ENCODE results near the gene LRRC55.

Gene LRRC55

GRCh38 chr11:57156928-57157327 is 24.8 kb upstream of the LRRC55 start:
- Histone ChIP-seq H3K27ac (ENCODE audit: low read depth, low read length) (peak overlapping the region; percentile 38), H2BK5ac (ENCODE audit: low read depth, low read length, poor library complexity) (no peak overlapping the region), H3K4me3 (ENCODE audit: low read depth, low read length) (no peak overlapping the region), H3K79me2 (ENCODE audit: control insufficient read depth, insufficient read depth, low read length, poor library complexity) (no peaks in the 10 kb centered on the region), H4K12ac (ENCODE audit: low read depth, low read length) (no peak overlapping the region), H2AK5ac (ENCODE audit: low read length) (no peak overlapping the region), H3K36me3 (ENCODE audit: control insufficient read depth in 1 of 2, insufficient read depth in 2 of 2, low read length in 2 of 2) (no peaks in the 10 kb centered on the region), H2BK12ac (ENCODE audit: low read length) (peak overlapping the region; percentile 78), H3K79me1 (ENCODE audit: low read length) (peaks cover 5% of the 10 kb centered on the region), H4K91ac (ENCODE audit: low read depth, low read length) (peak overlapping the region; percentile 46), H3K9ac (ENCODE audit: low read length) (no peak overlapping the region), H2BK120ac (ENCODE audit: insufficient read depth, low read length, poor library complexity) (no peak overlapping the region), H3K27me3 (ENCODE audit: insufficient read depth, low read length) (no peaks in the 10 kb centered on the region), H3K4me1 (ENCODE audit: control insufficient read depth in 1 of 2, insufficient read depth in 2 of 2, low read length in 2 of 2) (peaks cover 5 to 10% of the 10 kb centered on the region in 2 experiments), H3K4ac (ENCODE audit: low read depth, low read length) (no peak overlapping the region), H3K9me3 (ENCODE audit: insufficient read depth, low read depth, low read length) (peaks cover 2% of the 10 kb centered on the region), H3K4me2 (ENCODE audit: low read length) (no peak overlapping the region), H3K18ac (ENCODE audit: low read length) (no peak overlapping the region), H3K14ac (ENCODE audit: low read length) (no peak overlapping the region), H2AFZ (ENCODE audit: insufficient read depth, low read length, poor library complexity) (no peak overlapping the region), H4K8ac (ENCODE audit: low read depth, low read length) (no peak overlapping the region), H3K23ac (ENCODE audit: low read length) (no peak overlapping the region)
- no peak for DNase-seq
- no CpG with 5 or more reads among the region's 4 CpGs for WGBS (ENCODE audit: extremely low coverage, insufficient coverage, insufficient read length)

GRCh38 chr11:57157624-57158023 is 24.1 kb upstream of the LRRC55 start:
- no peak overlapping the region for H3K23ac ChIP-seq (ENCODE audit: low read length)
- H3K27ac ChIP-seq (ENCODE audit: low read depth, low read length) = no peak overlapping the region
- peaks cover 2% of the 10 kb centered on the region for H3K9me3 ChIP-seq (ENCODE audit: insufficient read depth, low read depth, low read length)
- H3K18ac ChIP-seq (ENCODE audit: low read length) = no peak overlapping the region
- H3K4me1 ChIP-seq (ENCODE audit: control insufficient read depth in 1 of 2, insufficient read depth in 2 of 2, low read length in 2 of 2) = peaks cover 5 to 10% of the 10 kb centered on the region in 2 experiments
- H3K36me3 ChIP-seq (ENCODE audit: control insufficient read depth in 1 of 2, insufficient read depth in 2 of 2, low read length in 2 of 2) = no peaks in the 10 kb centered on the region
- no peak overlapping the region for H2BK5ac ChIP-seq (ENCODE audit: low read depth, low read length, poor library complexity)
- no peak overlapping the region for H3K4me3 ChIP-seq (ENCODE audit: low read depth, low read length)
- H3K4me2 ChIP-seq (ENCODE audit: low read length) = no peak overlapping the region
- H2AK5ac ChIP-seq (ENCODE audit: low read length) = no peak overlapping the region
- no peak overlapping the region for H4K91ac ChIP-seq (ENCODE audit: low read depth, low read length)
- H3K79me1 ChIP-seq (ENCODE audit: low read length) = peaks cover 5% of the 10 kb centered on the region
- WGBS (ENCODE audit: extremely low coverage, insufficient coverage, insufficient read length) = no CpG with 5 or more reads among the region's 3 CpGs
- peak overlapping the region; percentile 11 for H2BK12ac ChIP-seq (ENCODE audit: low read length)
- no peak overlapping the region for H3K14ac ChIP-seq (ENCODE audit: low read length)
- H3K27me3 ChIP-seq (ENCODE audit: insufficient read depth, low read length) = no peaks in the 10 kb centered on the region
- H3K79me2 ChIP-seq (ENCODE audit: control insufficient read depth, insufficient read depth, low read length, poor library complexity) = no peaks in the 10 kb centered on the region
- no peak overlapping the region for H3K9ac ChIP-seq (ENCODE audit: low read length)
- H2BK120ac ChIP-seq (ENCODE audit: insufficient read depth, low read length, poor library complexity) = no peak overlapping the region
- H4K12ac ChIP-seq (ENCODE audit: low read depth, low read length) = no peak overlapping the region
- no peak for DNase-seq
- no peak overlapping the region for H3K4ac ChIP-seq (ENCODE audit: low read depth, low read length)
- no peak overlapping the region for H2AFZ ChIP-seq (ENCODE audit: insufficient read depth, low read length, poor library complexity)
- H4K8ac ChIP-seq (ENCODE audit: low read depth, low read length) = no peak overlapping the region

GRCh38 chr11:57158180-57158579 is 23.6 kb upstream of the LRRC55 start:
- H2BK12ac ChIP-seq (ENCODE audit: low read length) = no peak overlapping the region
- no peak overlapping the region for H2AK5ac ChIP-seq (ENCODE audit: low read length)
- WGBS (ENCODE audit: extremely low coverage, insufficient coverage, insufficient read length) = no CpG with 5 or more reads among the region's 5 CpGs
- H4K8ac ChIP-seq (ENCODE audit: low read depth, low read length) = no peak overlapping the region
- no peak for DNase-seq
- no peak overlapping the region for H2BK120ac ChIP-seq (ENCODE audit: insufficient read depth, low read length, poor library complexity)
- no peaks in the 10 kb centered on the region for H3K79me2 ChIP-seq (ENCODE audit: control insufficient read depth, insufficient read depth, low read length, poor library complexity)
- no peak overlapping the region for H3K4ac ChIP-seq (ENCODE audit: low read depth, low read length)
- H3K27ac ChIP-seq (ENCODE audit: low read depth, low read length) = no peak overlapping the region
- H2AFZ ChIP-seq (ENCODE audit: insufficient read depth, low read length, poor library complexity) = no peak overlapping the region
- no peak overlapping the region for H3K9ac ChIP-seq (ENCODE audit: low read length)
- peaks cover 2% of the 10 kb centered on the region for H3K9me3 ChIP-seq (ENCODE audit: insufficient read depth, low read depth, low read length)
- no peaks in the 10 kb centered on the region for H3K36me3 ChIP-seq (ENCODE audit: control insufficient read depth in 1 of 2, insufficient read depth in 2 of 2, low read length in 2 of 2)
- peaks cover 5 to 10% of the 10 kb centered on the region in 2 experiments for H3K4me1 ChIP-seq (ENCODE audit: control insufficient read depth in 1 of 2, insufficient read depth in 2 of 2, low read length in 2 of 2)
- H3K4me2 ChIP-seq (ENCODE audit: low read length) = no peak overlapping the region
- H4K91ac ChIP-seq (ENCODE audit: low read depth, low read length) = no peak overlapping the region
- H3K14ac ChIP-seq (ENCODE audit: low read length) = no peak overlapping the region
- H4K12ac ChIP-seq (ENCODE audit: low read depth, low read length) = no peak overlapping the region
- no peak overlapping the region for H3K18ac ChIP-seq (ENCODE audit: low read length)
- no peak overlapping the region for H3K4me3 ChIP-seq (ENCODE audit: low read depth, low read length)
- H3K23ac ChIP-seq (ENCODE audit: low read length) = no peak overlapping the region
- peaks cover 5% of the 10 kb centered on the region for H3K79me1 ChIP-seq (ENCODE audit: low read length)
- no peak overlapping the region for H2BK5ac ChIP-seq (ENCODE audit: low read depth, low read length, poor library complexity)
- H3K27me3 ChIP-seq (ENCODE audit: insufficient read depth, low read length) = no peaks in the 10 kb centered on the region

- H3K4me3 ChIP-seq (ENCODE audit: low read depth, low read length) = no peak overlapping the region
- H2BK120ac ChIP-seq (ENCODE audit: insufficient read depth, low read length, poor library complexity) = no peak overlapping the region
- peaks cover 2% of the 10 kb centered on the region for H3K9me3 ChIP-seq (ENCODE audit: insufficient read depth, low read depth, low read length)
- no peak overlapping the region for H3K14ac ChIP-seq (ENCODE audit: low read length)
- no peak overlapping the region for H3K9ac ChIP-seq (ENCODE audit: low read length)
- H4K8ac ChIP-seq (ENCODE audit: low read depth, low read length) = no peak overlapping the region
- H2BK12ac ChIP-seq (ENCODE audit: low read length) = no peak overlapping the region
- peaks cover 5% of the 10 kb centered on the region for H3K79me1 ChIP-seq (ENCODE audit: low read length)
- no peak overlapping the region for H3K4ac ChIP-seq (ENCODE audit: low read depth, low read length)
- no CpG with 5 or more reads among the region's 1 CpG for WGBS (ENCODE audit: extremely low coverage, insufficient coverage, insufficient read length)
- no peak overlapping the region for H3K18ac ChIP-seq (ENCODE audit: low read length)
- peaks cover 5 to 10% of the 10 kb centered on the region in 2 experiments for H3K4me1 ChIP-seq (ENCODE audit: control insufficient read depth in 1 of 2, insufficient read depth in 2 of 2, low read length in 2 of 2)
- H2BK5ac ChIP-seq (ENCODE audit: low read depth, low read length, poor library complexity) = no peak overlapping the region
- no peaks in the 10 kb centered on the region for H3K27me3 ChIP-seq (ENCODE audit: insufficient read depth, low read length)
- H3K4me2 ChIP-seq (ENCODE audit: low read length) = no peak overlapping the region
- H3K27ac ChIP-seq (ENCODE audit: low read depth, low read length) = no peak overlapping the region
- H2AK5ac ChIP-seq (ENCODE audit: low read length) = no peak overlapping the region
- H2AFZ ChIP-seq (ENCODE audit: insufficient read depth, low read length, poor library complexity) = no peak overlapping the region
- no peak overlapping the region for H4K12ac ChIP-seq (ENCODE audit: low read depth, low read length)
- no peak overlapping the region for H3K23ac ChIP-seq (ENCODE audit: low read length)
- H4K91ac ChIP-seq (ENCODE audit: low read depth, low read length) = no peak overlapping the region
- H3K36me3 ChIP-seq (ENCODE audit: control insufficient read depth in 1 of 2, insufficient read depth in 2 of 2, low read length in 2 of 2) = no peaks in the 10 kb centered on the region
- H3K79me2 ChIP-seq (ENCODE audit: control insufficient read depth, insufficient read depth, low read length, poor library complexity) = no peaks in the 10 kb centered on the region
- no peak for DNase-seq
These were observed 23.2 kb upstream of the LRRC55 start for GRCh38 chr11:57158599-57158998.
